ENCODE measurements around the gene FRAT1.

GRCh38 chr10:97353945-97354344 lies 34.9 kb downstream of the FRAT1 start:
- TF ChIP-seq SNAI2 (CRISPR knock-in tag; IDR thresholded peaks at IDR 0.05) (no peak), RARB (CRISPR knock-in tag; IDR thresholded peaks at IDR 0.05) (no peak), PATZ1 (CRISPR knock-in tag; IDR thresholded peaks at IDR 0.05; ENCODE audit: borderline replicate concordance) (no peak), CSDC2 (CRISPR knock-in tag; IDR thresholded peaks at IDR 0.05) (no peak), TOX (CRISPR knock-in tag; IDR thresholded peaks at IDR 0.05; ENCODE audit: borderline replicate concordance) (no peak)

Measured in SK-N-SH treated with all-trans-retinoic acid at 6 μM for 48 hours (cell line).